ENCODE measurements around the gene TNIK.

The TNIK gene

DNA sequence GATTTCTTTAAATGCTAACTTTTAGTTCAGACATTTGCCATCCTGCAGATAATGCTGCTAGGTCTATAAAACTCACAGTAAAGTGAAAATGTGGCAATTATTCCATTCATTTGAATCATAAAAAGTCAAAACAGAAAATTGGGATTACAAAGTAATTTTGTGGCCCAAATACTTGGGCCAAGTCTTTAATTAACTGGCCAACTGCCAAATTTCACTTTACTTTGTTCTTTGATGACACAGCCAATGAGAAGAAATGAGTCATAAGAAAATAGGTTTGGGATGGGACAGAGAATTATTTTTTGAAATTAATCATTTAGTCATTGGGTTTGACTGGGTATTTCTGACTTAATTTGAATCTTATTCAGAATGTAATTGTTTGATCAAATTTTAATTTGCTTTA, 343.8 kb downstream of the TNIK start:
- no peak for DNase-seq

GRCh38 chr3:171115667-171116066, 344.5 kb downstream of the TNIK start:
- no peak for DNase-seq

DNA sequence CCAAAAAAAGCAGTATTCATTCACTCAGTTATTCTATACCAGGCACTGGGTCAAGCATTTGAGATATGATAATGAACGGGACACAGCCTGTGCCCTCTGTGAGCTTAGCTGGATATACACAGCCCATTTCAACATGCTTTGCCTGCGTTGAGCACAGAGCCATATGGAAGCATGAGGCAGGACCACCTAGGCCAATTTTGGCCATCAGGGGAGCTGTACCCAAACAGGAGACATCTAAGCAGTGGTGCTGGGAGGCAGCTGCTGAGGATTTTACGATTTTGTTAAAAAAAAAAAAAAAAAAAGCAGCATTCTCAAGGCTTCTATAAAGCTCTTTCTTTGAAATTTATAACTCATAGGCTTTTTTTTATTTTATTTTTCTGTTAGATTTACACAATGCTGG, 346.5 kb downstream of the TNIK start:
- no peak for DNase-seq

DNA sequence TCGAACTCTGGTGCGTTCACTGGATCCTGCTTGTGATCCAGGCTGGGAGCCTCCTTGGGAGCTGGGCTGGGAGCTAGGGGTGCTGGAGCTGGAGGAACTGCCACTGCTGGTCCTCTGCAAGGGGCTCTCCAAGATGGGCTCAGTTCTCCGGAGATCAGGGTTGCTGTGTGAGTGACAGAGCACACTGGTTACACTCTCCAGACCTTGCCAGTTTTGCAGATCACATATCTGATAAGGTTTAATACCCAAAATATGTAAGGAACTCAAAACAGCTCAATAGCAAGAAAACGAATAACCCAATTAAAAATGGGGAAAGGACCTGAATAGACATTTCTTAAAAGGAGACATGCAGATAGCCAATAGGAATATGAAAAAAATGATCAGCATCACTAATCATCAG, 349.5 kb downstream of the TNIK start:
- DNase-seq: no peak

GRCh38 chr3:171108066-171108465, 352.1 kb downstream of the TNIK start:
- DNase-seq: no peak

- no peak for DNase-seq
These were observed 357.0 kb downstream of the TNIK start for GRCh38 chr3:171103185-171103584.

DNA sequence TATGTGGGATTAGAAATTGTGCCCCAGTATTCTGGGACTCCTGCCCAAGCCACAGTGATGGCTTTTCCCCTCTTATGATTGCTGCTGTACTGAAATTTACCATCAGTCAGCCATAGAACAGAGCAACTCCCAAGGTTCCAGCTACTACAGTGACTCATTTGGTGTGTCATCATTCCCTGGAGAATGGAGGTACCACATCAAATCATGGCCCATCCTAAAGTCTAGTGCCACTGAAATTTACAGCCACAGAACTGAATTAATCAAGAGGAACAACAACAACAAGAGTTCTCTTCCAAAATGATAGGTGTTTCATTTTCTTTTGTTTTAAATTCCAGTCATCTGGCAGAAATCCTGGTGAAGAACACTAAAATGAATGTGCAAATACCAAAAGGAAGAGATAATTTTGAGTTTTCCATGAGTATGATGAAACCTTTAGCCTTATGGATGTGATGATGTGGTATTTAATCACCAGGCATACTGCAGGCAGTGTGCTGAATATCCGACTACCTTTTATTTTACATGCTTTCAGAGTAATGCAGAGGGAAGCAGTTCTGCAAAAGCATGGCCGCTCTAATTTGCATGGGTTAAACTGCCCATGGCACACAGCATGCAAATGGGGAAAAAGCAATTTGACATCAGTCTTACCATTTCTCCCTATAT, 358.1 kb downstream of the TNIK start:
- no peak for DNase-seq

DNA sequence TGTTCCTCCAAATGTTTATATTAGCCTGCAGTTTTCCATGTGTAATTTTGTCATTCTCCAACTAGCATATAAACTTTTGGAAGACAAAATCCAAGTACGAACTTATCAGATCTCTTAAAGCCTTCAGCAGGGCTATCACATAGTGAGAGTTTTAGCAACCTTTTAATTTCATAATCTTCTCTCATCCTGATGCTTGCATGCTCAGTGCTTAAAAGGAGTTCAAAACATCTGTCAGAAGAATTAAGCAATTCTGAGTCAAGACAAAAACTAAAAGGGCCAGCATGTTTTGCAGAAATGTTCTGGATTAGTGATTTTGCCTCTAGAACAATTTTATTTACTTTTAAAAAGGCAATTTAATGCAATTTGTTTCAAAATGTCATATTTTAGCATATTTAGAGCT, 360.3 kb downstream of the TNIK start:
- no peak for DNase-seq

GRCh38 chr3:171095063-171095462, 365.1 kb downstream of the TNIK start:
- no peak for DNase-seq

GRCh38 chr3:171094411-171094810, 365.8 kb downstream of the TNIK start:
- no peak for DNase-seq

- no peak for DNase-seq
These were observed 366.7 kb downstream of the TNIK start for GRCh38 chr3:171093462-171093861.

DNA sequence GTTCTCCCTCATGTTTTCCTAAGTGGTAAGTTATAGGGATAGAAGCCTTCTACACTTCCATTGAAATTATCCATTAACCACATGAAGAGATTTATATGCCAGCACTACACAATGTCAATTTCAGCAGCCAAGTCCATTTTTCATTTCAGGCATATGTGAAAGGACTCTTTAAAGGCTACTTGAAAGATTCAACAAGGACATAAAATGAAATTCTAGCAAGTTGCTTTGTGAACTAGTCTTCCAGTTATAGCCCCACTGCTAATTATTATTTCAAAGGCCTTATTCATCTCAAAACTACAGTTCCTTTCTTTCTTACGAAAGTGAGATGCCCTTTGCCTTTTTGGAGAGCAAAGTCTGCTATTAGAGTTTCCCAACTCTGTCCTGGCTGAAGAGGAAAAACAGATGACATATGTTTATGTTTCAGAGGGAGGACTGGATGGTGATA, 367.7 kb downstream of the TNIK start:
- no peak for DNase-seq

- DNase-seq: no peak
These were observed 369.9 kb downstream of the TNIK start for GRCh38 chr3:171090321-171090720.

DNA sequence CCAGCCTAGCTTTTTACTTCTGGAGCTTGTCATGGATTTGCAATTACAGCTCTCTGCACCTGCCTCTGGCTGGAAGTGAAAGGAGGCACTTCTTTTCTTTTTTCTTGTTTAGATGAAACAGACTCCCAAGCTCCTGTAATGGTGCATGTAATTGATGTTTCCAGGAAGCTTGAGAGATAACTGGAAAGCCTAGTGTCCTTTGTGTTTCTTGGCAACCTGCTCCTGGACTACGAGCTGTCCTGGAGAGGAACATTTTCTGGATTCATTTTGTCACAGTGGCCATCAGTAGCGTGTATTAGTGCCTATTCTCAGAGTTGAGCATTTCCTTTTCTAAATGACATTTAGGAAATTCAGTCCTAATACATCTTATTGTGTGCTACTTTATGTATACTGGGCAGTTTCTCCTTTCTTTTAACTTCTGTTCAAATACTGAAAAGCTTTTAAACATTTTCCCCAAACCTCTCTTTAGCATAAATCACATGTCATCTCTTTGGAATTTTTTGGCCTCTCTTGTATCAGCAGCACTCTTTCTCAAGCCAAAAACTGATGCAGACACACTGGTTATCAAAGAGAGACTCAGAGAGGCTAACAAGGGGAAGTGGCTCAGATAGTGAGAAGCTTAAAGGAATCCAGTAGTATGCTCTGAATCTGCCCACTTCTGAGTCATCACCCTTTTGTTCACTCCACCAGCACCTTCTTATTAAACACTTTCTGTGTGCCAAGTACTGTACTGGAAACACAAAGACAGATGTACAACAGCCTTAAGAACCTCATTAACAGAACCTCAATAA, 371.0 kb downstream of the TNIK start:
- DNase-seq: no peak

GRCh38 chr3:171088496-171088895, 371.7 kb downstream of the TNIK start:
- no peak for DNase-seq

GRCh38 chr3:171086914-171087313, 373.3 kb downstream of the TNIK start:
- DNase-seq: no peak

DNA sequence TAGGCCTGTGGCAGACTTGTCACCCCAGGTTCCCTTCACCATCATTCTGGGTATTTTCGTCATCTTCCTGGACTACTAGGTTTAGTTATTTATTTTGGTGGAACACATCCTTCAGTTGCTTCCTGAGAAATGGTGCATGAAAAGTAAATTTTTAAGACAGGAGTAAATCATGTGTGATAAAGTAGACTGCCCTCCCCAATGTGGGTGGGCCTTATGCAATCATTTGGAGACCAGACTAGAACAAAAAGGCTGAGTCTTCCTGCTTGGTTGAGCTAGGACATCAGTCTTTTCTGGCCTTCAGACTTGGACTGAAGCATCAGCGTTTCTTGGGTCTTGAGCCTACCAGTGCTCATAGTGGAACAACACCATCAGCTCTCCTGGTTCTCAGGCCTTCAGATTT, 382.9 kb downstream of the TNIK start:
- DNase-seq: no peak

DNA sequence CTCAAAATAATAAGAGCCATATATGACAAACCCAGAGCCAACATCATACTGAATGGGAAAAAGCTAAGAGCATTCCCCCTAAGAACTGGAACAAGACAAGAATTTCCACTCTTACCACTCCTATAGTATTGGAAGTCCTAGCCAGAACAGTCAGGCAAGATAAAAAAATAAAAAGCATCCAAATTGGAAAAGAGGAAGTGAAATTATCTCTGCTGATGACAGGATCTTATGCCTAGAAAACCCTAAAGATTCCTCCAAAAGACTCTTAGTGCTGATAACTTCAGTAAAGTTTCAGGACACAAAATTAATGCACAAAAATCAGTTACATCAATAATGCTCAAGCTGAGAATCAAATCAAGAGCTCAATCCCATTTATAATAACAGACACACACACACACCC, 387.8 kb downstream of the TNIK start:
- DNase-seq: no peak

DNA sequence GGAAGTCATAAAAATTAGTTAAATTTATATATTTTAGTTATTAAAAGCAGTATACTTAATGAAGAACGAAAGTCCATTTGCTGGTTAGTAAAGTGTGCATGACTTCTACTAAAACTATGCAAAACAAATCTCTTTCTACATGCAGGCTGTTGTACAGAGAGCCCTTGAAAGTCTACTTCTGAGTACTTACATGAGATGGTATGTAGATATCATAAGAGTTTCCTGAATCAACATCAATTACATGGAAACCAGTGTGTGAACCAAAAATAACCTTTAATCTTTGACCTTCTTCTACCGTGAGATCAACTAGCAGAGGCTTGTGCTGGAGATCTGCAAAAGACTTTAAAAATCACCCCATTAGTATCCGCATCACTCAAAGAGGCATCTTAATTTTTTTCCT, 391.5 kb downstream of the TNIK start:
- no peak for DNase-seq

GRCh38 chr3:171066206-171066605, 394.0 kb downstream of the TNIK start:
- DNase-seq: no peak

DNA sequence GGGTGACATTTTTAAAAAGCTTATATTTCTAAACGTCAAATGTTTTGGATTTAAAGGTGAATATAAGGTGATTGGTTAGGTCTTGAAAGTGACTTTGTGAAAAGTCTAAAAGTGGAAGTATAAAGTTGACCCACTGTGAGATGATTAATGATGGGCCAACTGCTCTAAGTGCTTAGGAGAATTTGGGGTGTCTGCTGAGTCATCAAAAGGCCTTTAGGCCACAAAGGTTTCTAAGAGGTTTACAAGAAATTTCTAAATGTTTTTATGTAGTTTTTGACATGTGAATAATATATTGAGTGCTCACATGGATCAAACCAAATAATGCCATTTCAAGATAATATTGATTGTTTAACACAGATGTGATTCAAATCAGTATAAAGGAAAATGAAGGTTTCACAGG, 394.5 kb downstream of the TNIK start:
- no peak for DNase-seq

- no peak for DNase-seq
These were observed 395.7 kb downstream of the TNIK start for GRCh38 chr3:171064461-171064860.

GRCh38 chr3:171061749-171062148, 398.5 kb downstream of the TNIK start:
- DNase-seq: no peak

- DNase-seq: no peak
These were observed 400.2 kb downstream of the TNIK start for GRCh38 chr3:171059978-171060377.
